HL-60/S4 treated with phorbol 12-myristate 13-acetate at 8.2 ng/mL for 4 days and 3 days (cell line): ENCODE data around the gene MYO18A.

Experiments used
- in situ Hi-C: fragments of 300-500 bp; cut with MboI; formaldehyde crosslinking; loops from 2 replicates; pipeline ENCODE4 v1.15.0; 2022; ENCODE audit warnings: low sequenced_read_pairs

Gene MYO18A

DNA sequence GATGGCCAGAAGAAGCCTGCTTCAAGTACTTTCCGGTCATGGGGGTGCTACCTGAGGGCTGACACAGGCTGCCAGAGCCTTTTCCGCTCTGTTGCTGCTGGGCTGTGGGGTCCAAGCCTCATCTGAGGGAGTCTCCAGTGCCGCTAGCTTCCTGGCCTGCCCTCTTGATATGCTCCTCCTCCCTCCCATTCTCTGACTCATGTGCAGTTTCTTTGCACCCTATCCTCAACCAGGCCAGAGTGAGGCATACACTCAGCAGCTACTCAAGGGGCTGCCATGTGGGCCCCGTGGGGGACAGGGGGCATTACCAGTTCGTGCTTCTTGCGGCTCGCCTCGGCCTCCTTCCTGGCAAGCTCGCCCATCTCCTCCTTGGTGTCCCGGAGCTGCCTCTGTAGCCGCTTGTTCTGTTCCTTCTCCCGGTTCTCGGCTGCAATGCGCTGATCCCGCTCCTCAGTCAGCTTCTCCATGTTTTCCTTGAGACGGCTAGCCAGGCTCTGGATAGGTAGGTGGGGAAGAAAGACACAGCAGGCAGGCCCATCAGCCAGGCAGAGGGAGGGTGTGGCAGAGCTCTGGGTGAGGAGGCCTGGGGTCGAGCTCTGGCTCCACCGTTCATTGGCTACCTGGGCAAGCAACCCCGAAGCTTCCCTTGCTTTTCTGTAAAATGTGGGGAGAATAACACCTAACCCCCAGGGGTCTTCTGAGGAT is 93.4 kb downstream of the MYO18A start:
- in situ Hi-C loops, result no loop called here

GRCh38 chr17:29085223-29085622 is 95.0 kb downstream of the MYO18A start:
- in situ Hi-C loops, result no loop called here

- in situ Hi-C loops, result no loop called here
Measured at GRCh38 chr17:29084541-29085146, 95.6 kb downstream of the MYO18A start.

DNA sequence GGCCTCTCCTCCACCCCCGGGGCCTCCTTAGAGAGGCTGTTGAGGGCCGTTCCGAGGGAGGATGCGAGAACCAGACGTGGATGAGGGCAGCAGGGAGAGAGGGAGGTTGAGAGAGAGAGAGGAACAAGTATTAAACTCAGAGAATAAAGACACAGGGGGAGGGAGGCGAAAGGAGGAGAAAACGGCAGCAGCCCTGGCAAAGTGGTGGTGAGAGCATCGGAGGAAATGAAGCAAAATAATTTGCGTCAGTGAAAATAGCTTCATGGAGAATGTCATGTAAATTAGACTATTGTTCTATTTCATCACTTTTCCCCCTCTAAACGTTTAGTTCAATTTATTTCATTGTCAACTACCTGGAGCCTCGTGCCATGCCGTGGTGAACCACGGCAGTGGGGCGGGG is 99.2 kb downstream of the MYO18A start:
- in situ Hi-C loops, result no loop called here

DNA sequence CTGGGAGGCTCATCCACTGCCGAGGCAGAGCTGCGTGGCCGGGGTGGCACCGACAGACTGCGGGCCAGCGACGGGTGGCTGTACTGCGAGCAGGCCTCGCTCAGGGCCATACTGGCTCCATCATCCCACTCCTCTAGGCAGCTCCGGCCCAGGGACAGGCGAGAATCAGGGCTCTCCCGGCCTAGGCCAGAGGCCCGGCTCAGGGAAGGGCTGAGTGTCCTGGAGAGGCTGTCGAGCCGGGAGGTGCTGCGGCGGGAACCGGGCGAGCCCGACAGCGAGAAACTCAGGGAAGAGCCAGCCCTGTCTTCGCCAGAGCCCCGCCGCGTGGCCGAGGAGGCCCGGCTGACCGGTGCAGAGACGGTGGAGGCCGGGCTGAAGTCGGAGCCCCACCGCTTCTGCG is 99.9 kb downstream of the MYO18A start:
- in situ Hi-C loops, result no loop called here

DNA sequence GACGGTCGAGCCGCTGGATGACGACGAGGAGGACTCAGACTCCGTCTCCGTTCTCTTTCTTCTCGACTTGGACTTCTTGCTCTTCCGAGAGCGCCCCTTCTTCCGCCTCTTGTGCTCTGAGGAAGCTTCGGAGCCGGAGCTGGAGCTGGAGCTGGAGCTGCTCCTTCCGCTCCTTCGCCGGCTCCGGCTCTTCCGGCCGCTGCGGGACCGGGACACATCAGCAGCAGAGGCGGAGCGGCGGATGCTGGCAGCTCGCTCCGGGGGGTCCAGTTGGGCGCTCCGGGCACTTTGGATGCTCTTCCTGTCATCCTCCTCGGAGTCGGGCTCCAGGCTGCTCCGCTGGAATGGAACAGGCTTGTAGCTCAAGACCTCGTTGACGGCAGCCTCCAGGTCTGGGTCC is 100.3 kb downstream of the MYO18A start:
- in situ Hi-C loops, result no loop called here

DNA sequence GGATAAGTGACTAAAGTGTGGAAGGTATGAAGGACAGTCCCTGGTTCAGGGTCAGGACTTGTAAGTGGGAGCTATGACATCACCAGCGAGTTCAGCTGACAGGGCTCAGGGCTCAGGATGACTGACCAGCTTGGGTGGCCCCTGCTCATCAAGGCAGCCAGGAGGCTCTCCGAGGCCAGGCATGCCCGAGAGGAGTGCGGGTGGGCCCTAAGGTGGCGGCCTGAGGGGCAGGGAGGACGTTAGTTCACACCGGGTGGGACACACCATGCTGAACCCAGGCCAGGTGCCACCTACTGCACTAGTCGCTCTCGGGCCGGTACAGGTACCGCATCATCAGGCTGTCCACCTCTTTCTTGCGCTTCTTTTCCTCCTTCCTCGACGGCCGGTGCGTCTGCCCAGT is 100.8 kb downstream of the MYO18A start:
- in situ Hi-C loops, result no loop called here

DNA sequence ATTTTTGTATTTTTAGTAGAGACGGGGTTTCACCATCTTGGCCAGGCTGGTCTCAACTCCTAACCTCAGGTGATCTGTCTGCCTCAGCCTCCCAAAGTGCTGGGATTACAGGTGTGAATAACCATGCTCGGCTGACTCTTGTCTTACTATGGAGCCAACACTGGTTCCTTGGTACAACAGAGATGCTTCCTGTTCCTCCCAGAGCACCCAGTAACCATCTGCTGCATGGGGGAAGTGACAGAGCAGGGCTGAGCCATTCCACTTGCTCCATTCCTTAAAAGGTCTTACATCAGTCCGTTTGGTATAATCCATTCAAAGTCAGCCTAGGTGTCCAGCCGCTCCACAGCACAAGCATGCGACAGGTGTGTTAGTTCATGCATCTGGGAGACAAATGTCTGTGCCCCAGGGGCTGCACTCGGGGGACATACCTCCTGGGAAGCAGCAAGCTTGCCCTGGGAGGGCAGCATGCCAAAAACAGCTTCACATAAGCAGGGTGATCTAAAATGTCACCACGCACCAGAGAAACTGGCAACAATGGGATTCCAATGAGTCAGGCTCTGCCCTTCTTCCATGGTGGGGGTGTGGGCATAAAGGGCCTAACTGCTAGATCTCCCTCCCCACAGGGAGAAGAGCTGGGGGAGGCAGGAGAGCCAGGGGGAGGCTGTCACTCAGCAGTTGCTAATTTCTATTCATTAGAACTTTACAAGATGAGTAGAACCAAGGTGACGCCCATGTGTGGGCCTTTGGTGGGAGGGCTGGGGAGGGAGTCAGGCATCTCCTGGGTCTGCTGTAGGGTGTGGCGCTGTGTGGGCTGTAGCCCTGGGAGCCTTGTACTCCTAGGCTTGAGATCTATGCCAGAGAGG is 101.8 kb downstream of the MYO18A start:
- in situ Hi-C loops, result no loop called here

GRCh38 chr17:29077320-29077719 is 102.9 kb downstream of the MYO18A start:
- in situ Hi-C loops, result no loop called here

- in situ Hi-C loops, result no loop called here
Measured at GRCh38 chr17:29076722-29077121, 103.5 kb downstream of the MYO18A start.

- in situ Hi-C loops, result no loop called here
Measured at GRCh38 chr17:29076087-29076486, 104.1 kb downstream of the MYO18A start.

GRCh38 chr17:29074488-29074887 is 105.7 kb downstream of the MYO18A start:
- in situ Hi-C loops, result no loop called here

- in situ Hi-C loops, result no loop called here
Measured at GRCh38 chr17:29073520-29073919, 106.7 kb downstream of the MYO18A start.

DNA sequence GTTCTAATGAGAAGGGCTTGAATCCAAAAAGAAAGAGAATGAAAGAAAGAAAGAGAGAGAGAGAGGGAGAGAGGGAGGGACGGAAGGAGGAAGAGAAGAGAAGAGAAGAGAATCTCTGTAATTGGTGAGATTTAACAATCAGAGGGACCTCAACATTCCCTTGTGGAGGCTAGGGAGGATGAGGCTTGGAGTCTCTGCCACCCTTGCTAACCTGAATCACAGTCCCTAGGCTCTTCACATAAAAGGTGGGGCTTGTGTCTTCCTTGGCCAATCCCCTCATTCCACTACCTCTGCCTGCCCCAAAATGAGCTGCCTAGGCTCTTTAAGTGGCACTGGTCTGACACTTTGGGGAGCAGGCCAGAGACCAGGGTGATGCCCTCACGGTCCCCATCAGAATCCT is 107.2 kb downstream of the MYO18A start:
- in situ Hi-C loops, result no loop called here

DNA sequence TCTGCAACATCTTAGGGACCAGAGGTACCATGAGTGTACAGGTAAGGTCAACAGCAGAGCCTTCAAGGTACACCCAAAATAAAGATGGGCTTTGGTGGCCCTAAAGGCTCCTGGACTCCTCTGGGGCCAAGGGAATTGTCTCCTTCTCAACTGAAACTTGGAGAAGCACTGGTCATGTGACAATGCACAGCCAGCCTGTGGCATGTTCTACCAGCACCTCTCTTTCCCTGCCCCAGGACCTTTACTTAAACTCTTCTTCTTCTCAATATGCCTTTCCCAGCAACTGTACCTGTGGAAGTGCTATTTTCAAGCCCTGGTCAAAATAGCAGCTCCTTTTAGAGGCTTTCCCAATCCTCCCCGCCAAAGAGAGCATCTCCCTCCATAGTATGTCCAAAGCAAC is 108.9 kb downstream of the MYO18A start:
- in situ Hi-C loops, result no loop called here

DNA sequence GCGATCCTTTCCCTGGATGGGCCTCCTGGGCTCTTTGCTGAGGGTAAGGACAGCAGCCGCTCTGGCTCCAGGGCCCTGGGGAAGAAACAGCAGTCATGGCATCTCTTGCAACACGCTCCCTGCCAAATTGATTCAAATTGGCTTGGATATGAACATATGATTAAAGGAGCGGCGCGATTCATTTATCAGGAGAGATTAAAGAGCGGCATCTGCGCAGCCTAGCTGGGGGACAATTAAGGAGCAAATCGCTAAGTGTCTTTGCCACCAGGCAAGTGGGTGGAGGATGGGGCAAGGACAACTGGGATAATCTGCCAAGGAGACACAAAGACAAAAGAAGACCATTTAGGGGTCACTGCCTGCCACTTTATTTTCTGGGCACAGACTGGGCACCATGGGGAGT is 109.4 kb downstream of the MYO18A start:
- in situ Hi-C loops, result no loop called here

DNA sequence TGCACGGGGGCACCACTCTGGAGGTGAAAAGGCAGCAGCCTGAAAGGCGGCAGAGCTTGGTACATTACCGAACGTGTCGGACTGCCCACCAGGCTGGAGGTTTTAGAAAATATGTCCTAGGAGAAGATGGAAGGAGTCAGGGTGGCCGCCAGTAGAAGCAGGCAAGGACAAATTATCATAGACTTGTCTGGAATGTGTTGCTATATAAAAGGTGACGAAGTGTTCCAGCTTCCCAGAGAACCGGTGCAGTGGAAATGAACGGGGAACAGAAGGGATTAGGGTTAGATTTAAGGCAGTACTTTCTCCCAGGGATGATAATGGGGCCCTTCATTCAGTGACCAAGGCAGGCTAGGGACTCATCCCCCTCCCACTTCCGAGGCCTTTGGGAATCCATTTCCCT is 109.9 kb downstream of the MYO18A start:
- in situ Hi-C loops, result no loop called here

DNA sequence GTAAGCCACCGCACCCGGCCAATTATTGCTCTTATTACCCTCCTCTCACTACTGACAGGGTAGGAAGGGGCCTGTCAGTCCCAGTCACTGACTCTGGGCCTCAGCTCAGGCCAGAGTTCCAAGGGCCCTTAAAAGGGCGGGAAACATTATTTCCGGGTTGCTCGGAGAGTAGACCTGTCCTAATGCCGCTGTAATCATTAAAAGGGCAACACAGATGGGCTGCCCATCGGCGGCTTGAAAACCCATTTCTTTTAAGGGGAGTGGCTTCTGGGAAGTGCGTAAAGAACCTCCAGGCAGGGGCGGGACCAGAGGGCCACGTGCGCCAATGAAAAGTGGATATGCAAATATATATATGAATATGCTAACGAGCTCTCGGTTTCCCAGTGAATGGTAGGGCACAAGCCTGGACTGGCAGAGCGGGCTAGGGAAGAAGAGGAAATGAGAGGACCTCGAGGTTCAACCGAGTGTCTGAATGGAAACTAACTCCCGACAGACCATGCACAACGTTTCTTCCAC is 110.6 kb downstream of the MYO18A start:
- in situ Hi-C loops, result no loop called here

GRCh38 chr17:29068818-29069217 is 111.4 kb downstream of the MYO18A start:
- in situ Hi-C loops, result no loop called here

- in situ Hi-C loops, result no loop called here
Measured at GRCh38 chr17:29066606-29067005, 113.6 kb downstream of the MYO18A start.

DNA sequence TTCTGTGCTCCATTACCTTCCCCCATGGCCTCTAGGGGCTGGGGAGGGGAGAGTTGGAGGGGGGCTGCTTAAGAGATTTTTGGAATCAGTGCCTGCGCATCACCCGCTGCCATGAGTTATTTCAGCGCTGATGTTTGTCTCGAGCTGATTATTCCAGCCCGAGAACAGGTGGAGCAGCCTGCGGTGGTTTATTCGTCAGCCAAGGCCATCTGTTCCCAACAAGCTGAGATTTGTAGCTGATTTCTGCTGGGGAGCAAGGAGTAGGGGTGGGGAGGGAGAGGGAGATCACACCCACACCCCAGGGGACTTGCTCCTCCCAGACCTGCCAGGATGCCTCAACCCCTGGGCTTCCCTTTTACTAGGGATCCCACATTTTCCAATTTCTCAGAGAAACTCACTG is 114.2 kb downstream of the MYO18A start:
- in situ Hi-C loops, result no loop called here

DNA sequence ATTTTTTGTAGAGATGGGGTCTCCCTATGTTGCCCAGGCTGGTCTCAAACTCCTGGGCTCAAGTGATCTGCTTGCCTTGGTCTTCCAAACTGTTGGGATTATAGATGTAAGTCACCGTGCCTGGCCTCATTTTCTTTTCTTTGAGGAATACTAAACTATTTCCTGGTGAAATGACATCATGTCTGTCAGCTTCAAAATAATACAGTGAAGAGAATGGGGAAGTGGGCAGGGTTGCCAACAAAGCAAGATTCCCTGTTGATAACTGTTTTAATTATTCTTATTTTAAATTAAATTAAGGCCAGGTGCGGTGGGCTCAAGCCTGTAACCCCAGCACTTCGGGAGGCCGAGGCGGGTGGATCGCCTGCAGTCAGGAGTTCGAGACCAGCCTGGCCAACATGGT is 116.2 kb downstream of the MYO18A start:
- in situ Hi-C loops, result no loop called here
